GM19395 (cell line): ENCODE measurements around the gene PATJ.
A peak's percentile ranks its signal among the peaks of the same experiment; 100 is the strongest.
"Not testable (repeated sequence)": the region's sequence is repeated elsewhere in the genome, so short reads cannot be mapped to it uniquely, and the experiment has no call there.

Experiments
- ATAC-seq: cut with Tn5 transposase; IDR thresholded peaks from one replicate; pipeline ENCODE4 v1.9.1; 2021; ENCODE audit warnings: mild to moderate bottlenecking, moderate library complexity; ENCODE audit not compliant: unreplicated experiment

The PATJ gene

GRCh38 chr1:61743716-61744580, 1.7 kb downstream of the PATJ start:
- ATAC-seq: no peak

GRCh38 chr1:61746813-61747212, 4.5 kb downstream of the PATJ start:
- ATAC-seq: no peak

GRCh38 chr1:61748566-61748965, 6.3 kb downstream of the PATJ start:
- ATAC-seq: no peak

GRCh38 chr1:61749574-61749973, 7.3 kb downstream of the PATJ start:
- ATAC-seq: no peak

- no peak for ATAC-seq
These were observed 10.7 kb downstream of the PATJ start for GRCh38 chr1:61752921-61753389.

- ATAC-seq: no peak
These were observed 11.8 kb downstream of the PATJ start for GRCh38 chr1:61753998-61754508.

GRCh38 chr1:61754545-61754944, 12.3 kb downstream of the PATJ start:
- no peak for ATAC-seq

- ATAC-seq: no peak
These were observed 14.5 kb downstream of the PATJ start for GRCh38 chr1:61756773-61757172.

GRCh38 chr1:61757950-61758349, 15.7 kb downstream of the PATJ start:
- no peak for ATAC-seq

GRCh38 chr1:61770131-61770530, 27.9 kb downstream of the PATJ start:
- no peak for ATAC-seq

GRCh38 chr1:61776091-61776490, 33.8 kb downstream of the PATJ start:
- no peak for ATAC-seq

GRCh38 chr1:61779231-61779630, 37.0 kb downstream of the PATJ start:
- no peak for ATAC-seq

- ATAC-seq: no peak
These were observed 38.9 kb downstream of the PATJ start for GRCh38 chr1:61781151-61781550.

GRCh38 chr1:61782771-61783170, 40.5 kb downstream of the PATJ start:
- peak; percentile 86 for ATAC-seq

- no peak for ATAC-seq
These were observed 42.4 kb downstream of the PATJ start for GRCh38 chr1:61784726-61785125.

GRCh38 chr1:61790837-61791236, 48.6 kb downstream of the PATJ start:
- ATAC-seq: no peak

- ATAC-seq: no peak
These were observed 54.9 kb downstream of the PATJ start for GRCh38 chr1:61797045-61797755.

- not testable (repeated sequence) for ATAC-seq
These were observed 58.8 kb downstream of the PATJ start for GRCh38 chr1:61801047-61801446.

- no peak for ATAC-seq
These were observed 65.4 kb downstream of the PATJ start for GRCh38 chr1:61807606-61808140.

- no peak for ATAC-seq
These were observed 66.0 kb downstream of the PATJ start for GRCh38 chr1:61808321-61808720.

- no peak for ATAC-seq
These were observed 66.7 kb downstream of the PATJ start for GRCh38 chr1:61808968-61809367.

- ATAC-seq: no peak
These were observed 70.6 kb downstream of the PATJ start for GRCh38 chr1:61812916-61813315.
